ENCODE results near the gene PHF10.

GRCh38 chr6:169660751-169661390 is 63.4 kb downstream of the PHF10 start:
- TF ChIP-seq, protein P1, sequence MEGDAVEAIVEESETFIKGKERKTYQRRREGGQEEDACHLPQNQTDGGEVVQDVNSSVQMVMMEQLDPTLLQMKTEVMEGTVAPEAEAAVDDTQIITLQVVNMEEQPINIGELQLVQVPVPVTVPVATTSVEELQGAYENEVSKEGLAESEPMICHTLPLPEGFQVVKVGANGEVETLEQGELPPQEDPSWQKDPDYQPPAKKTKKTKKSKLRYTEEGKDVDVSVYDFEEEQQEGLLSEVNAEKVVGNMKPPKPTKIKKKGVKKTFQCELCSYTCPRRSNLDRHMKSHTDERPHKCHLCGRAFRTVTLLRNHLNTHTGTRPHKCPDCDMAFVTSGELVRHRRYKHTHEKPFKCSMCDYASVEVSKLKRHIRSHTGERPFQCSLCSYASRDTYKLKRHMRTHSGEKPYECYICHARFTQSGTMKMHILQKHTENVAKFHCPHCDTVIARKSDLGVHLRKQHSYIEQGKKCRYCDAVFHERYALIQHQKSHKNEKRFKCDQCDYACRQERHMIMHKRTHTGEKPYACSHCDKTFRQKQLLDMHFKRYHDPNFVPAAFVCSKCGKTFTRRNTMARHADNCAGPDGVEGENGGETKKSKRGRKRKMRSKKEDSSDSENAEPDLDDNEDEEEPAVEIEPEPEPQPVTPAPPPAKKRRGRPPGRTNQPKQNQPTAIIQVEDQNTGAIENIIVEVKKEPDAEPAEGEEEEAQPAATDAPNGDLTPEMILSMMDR (IDR thresholded peaks at IDR 0.05; ENCODE audit: low read length): no peak
- TF ChIP-seq EZH2 (optimal IDR thresholded peaks at IDR 0.05; ENCODE audit: low read depth, low read length) (no peak), EZH2phosphoT487 (IDR thresholded peaks at IDR 0.05; ENCODE audit: low read length) (no peak)
